ENCODE results near the gene EFCAB5.

The EFCAB5 gene

GRCh38 chr17:29968271-29968670, 26.8 kb downstream of the EFCAB5 start:
- Histone ChIP-seq H3K9me3 (ENCODE audit: control insufficient read depth in 2 of 2, low read length in 2 of 2) (no peaks in the 10 kb centered on the region), H3K9ac (ENCODE audit: low read length in 2 of 2) (no peak overlapping the region), H3K27me3 (ENCODE audit: control insufficient read depth in 1 of 2, insufficient read depth in 2 of 2, low read length in 2 of 2) (peaks cover 0 to 2% of the 10 kb centered on the region in 2 donors), H3K36me3 (ENCODE audit: control insufficient read depth in 2 of 2, insufficient read depth in 2 of 2, low read length in 2 of 2) (no peaks in the 10 kb centered on the region), H3K4me1 (ENCODE audit: control insufficient read depth, insufficient read depth, low read length) (no peaks in the 10 kb centered on the region), H3K4me3 (ENCODE audit: low read length in 2 of 2) (no peak overlapping the region), H3K27ac (ENCODE audit: low read length) (no peak overlapping the region)

GRCh38 chr17:29972277-29972676, 30.8 kb downstream of the EFCAB5 start:
- Histone ChIP-seq H3K9ac (ENCODE audit: low read length in 2 of 2) (no peak overlapping the region), H3K36me3 (ENCODE audit: control insufficient read depth in 2 of 2, insufficient read depth in 2 of 2, low read length in 2 of 2) (no peaks in the 10 kb centered on the region), H3K4me1 (ENCODE audit: control insufficient read depth, insufficient read depth, low read length) (no peaks in the 10 kb centered on the region), H3K4me3 (ENCODE audit: low read length in 2 of 2) (no peak overlapping the region), H3K9me3 (ENCODE audit: control insufficient read depth in 2 of 2, low read length in 2 of 2) (no peaks in the 10 kb centered on the region), H3K27me3 (ENCODE audit: control insufficient read depth in 1 of 2, insufficient read depth in 2 of 2, low read length in 2 of 2) (peaks cover 0 to 2% of the 10 kb centered on the region in 2 donors), H3K27ac (ENCODE audit: low read length) (no peak overlapping the region)

- Histone ChIP-seq H3K4me1 (ENCODE audit: control insufficient read depth, insufficient read depth, low read length) (no peaks in the 10 kb centered on the region), H3K27me3 (ENCODE audit: control insufficient read depth in 1 of 2, insufficient read depth in 2 of 2, low read length in 2 of 2) (peaks cover 0 to 2% of the 10 kb centered on the region in 2 donors), H3K36me3 (ENCODE audit: control insufficient read depth in 2 of 2, insufficient read depth in 2 of 2, low read length in 2 of 2) (no peaks in the 10 kb centered on the region), H3K27ac (ENCODE audit: low read length) (no peak overlapping the region), H3K4me3 (ENCODE audit: low read length in 2 of 2) (no peak overlapping the region), H3K9me3 (ENCODE audit: control insufficient read depth in 2 of 2, low read length in 2 of 2) (no peaks in the 10 kb centered on the region), H3K9ac (ENCODE audit: low read length in 2 of 2) (no peak overlapping the region)
These were observed 31.6 kb downstream of the EFCAB5 start for GRCh38 chr17:29973005-29973404.

- Histone ChIP-seq H3K4me1 (ENCODE audit: control insufficient read depth, insufficient read depth, low read length) (no peaks in the 10 kb centered on the region), H3K9ac (ENCODE audit: low read length in 2 of 2) (no peak overlapping the region), H3K27ac (ENCODE audit: low read length) (no peak overlapping the region), H3K9me3 (ENCODE audit: control insufficient read depth in 2 of 2, low read length in 2 of 2) (no peaks in the 10 kb centered on the region), H3K36me3 (ENCODE audit: control insufficient read depth in 2 of 2, insufficient read depth in 2 of 2, low read length in 2 of 2) (no peaks in the 10 kb centered on the region), H3K27me3 (ENCODE audit: control insufficient read depth in 1 of 2, insufficient read depth in 2 of 2, low read length in 2 of 2) (peaks cover 0 to under 1% of the 10 kb centered on the region in 2 donors), H3K4me3 (ENCODE audit: low read length in 2 of 2) (no peak overlapping the region)
These were observed 36.4 kb downstream of the EFCAB5 start for GRCh38 chr17:29977836-29978235.

GRCh38 chr17:29980261-29980660, 38.8 kb downstream of the EFCAB5 start:
- Histone ChIP-seq H3K4me3 (ENCODE audit: low read length in 2 of 2) (no peak overlapping the region), H3K9ac (ENCODE audit: low read length in 2 of 2) (no peak overlapping the region), H3K4me1 (ENCODE audit: control insufficient read depth, insufficient read depth, low read length) (no peaks in the 10 kb centered on the region), H3K27ac (ENCODE audit: low read length) (no peak overlapping the region), H3K36me3 (ENCODE audit: control insufficient read depth in 2 of 2, insufficient read depth in 2 of 2, low read length in 2 of 2) (no peaks in the 10 kb centered on the region), H3K9me3 (ENCODE audit: control insufficient read depth in 2 of 2, low read length in 2 of 2) (peaks cover 0 to 3% of the 10 kb centered on the region in 2 donors), H3K27me3 (ENCODE audit: control insufficient read depth in 1 of 2, insufficient read depth in 2 of 2, low read length in 2 of 2) (no peaks in the 10 kb centered on the region)

GRCh38 chr17:29982991-29983653, 41.7 kb downstream of the EFCAB5 start:
- no peaks in the 10 kb centered on the region for H3K36me3 ChIP-seq (ENCODE audit: control insufficient read depth in 2 of 2, insufficient read depth in 2 of 2, low read length in 2 of 2)
- H3K9ac ChIP-seq (ENCODE audit: low read length in 2 of 2): no peak overlapping the region
- no peaks in the 10 kb centered on the region for H3K27me3 ChIP-seq (ENCODE audit: control insufficient read depth in 1 of 2, insufficient read depth in 2 of 2, low read length in 2 of 2)
- no peaks in the 10 kb centered on the region for H3K4me1 ChIP-seq (ENCODE audit: control insufficient read depth, insufficient read depth, low read length)
- no peak overlapping the region for H3K4me3 ChIP-seq (ENCODE audit: low read length in 2 of 2)
- H3K27ac ChIP-seq (ENCODE audit: low read length): no peak overlapping the region
- peaks cover 0 to 3% of the 10 kb centered on the region in 2 donors for H3K9me3 ChIP-seq (ENCODE audit: control insufficient read depth in 2 of 2, low read length in 2 of 2)

- Histone ChIP-seq H3K9ac (ENCODE audit: low read length in 2 of 2) (no peak overlapping the region), H3K9me3 (ENCODE audit: control insufficient read depth in 2 of 2, low read length in 2 of 2) (no peaks in the 10 kb centered on the region), H3K27me3 (ENCODE audit: control insufficient read depth in 1 of 2, insufficient read depth in 2 of 2, low read length in 2 of 2) (no peaks in the 10 kb centered on the region), H3K4me1 (ENCODE audit: control insufficient read depth, insufficient read depth, low read length) (no peaks in the 10 kb centered on the region), H3K27ac (ENCODE audit: low read length) (no peak overlapping the region), H3K4me3 (ENCODE audit: low read length in 2 of 2) (no peak overlapping the region), H3K36me3 (ENCODE audit: control insufficient read depth in 2 of 2, insufficient read depth in 2 of 2, low read length in 2 of 2) (no peaks in the 10 kb centered on the region)
These were observed 55.0 kb downstream of the EFCAB5 start for GRCh38 chr17:29996458-29996857.

- Histone ChIP-seq H3K4me3 (ENCODE audit: low read length in 2 of 2) (no peak overlapping the region), H3K27me3 (ENCODE audit: control insufficient read depth in 1 of 2, insufficient read depth in 2 of 2, low read length in 2 of 2) (no peaks in the 10 kb centered on the region), H3K9me3 (ENCODE audit: control insufficient read depth in 2 of 2, low read length in 2 of 2) (no peaks in the 10 kb centered on the region), H3K27ac (ENCODE audit: low read length) (no peak overlapping the region), H3K9ac (ENCODE audit: low read length in 2 of 2) (no peak overlapping the region), H3K4me1 (ENCODE audit: control insufficient read depth, insufficient read depth, low read length) (no peaks in the 10 kb centered on the region), H3K36me3 (ENCODE audit: control insufficient read depth in 2 of 2, insufficient read depth in 2 of 2, low read length in 2 of 2) (no peaks in the 10 kb centered on the region)
These were observed 58.7 kb downstream of the EFCAB5 start for GRCh38 chr17:30000001-30000754.

- no peak overlapping the region for H3K9ac ChIP-seq (ENCODE audit: low read length in 2 of 2)
- H3K9me3 ChIP-seq (ENCODE audit: control insufficient read depth in 2 of 2, low read length in 2 of 2): no peaks in the 10 kb centered on the region
- no peak overlapping the region for H3K4me3 ChIP-seq (ENCODE audit: low read length in 2 of 2)
- no peak overlapping the region for H3K27ac ChIP-seq (ENCODE audit: low read length)
- H3K4me1 ChIP-seq (ENCODE audit: control insufficient read depth, insufficient read depth, low read length): no peaks in the 10 kb centered on the region
- H3K36me3 ChIP-seq (ENCODE audit: control insufficient read depth in 2 of 2, insufficient read depth in 2 of 2, low read length in 2 of 2): no peaks in the 10 kb centered on the region
- H3K27me3 ChIP-seq (ENCODE audit: control insufficient read depth in 1 of 2, insufficient read depth in 2 of 2, low read length in 2 of 2): no peaks in the 10 kb centered on the region
These were observed 59.4 kb downstream of the EFCAB5 start for GRCh38 chr17:30000755-30001257.

- Histone ChIP-seq H3K9ac (ENCODE audit: low read length in 2 of 2) (no peak overlapping the region), H3K27ac (ENCODE audit: low read length) (no peak overlapping the region), H3K27me3 (ENCODE audit: control insufficient read depth in 1 of 2, insufficient read depth in 2 of 2, low read length in 2 of 2) (no peaks in the 10 kb centered on the region), H3K4me1 (ENCODE audit: control insufficient read depth, insufficient read depth, low read length) (no peaks in the 10 kb centered on the region), H3K4me3 (ENCODE audit: low read length in 2 of 2) (no peak overlapping the region), H3K36me3 (ENCODE audit: control insufficient read depth in 2 of 2, insufficient read depth in 2 of 2, low read length in 2 of 2) (no peaks in the 10 kb centered on the region), H3K9me3 (ENCODE audit: control insufficient read depth in 2 of 2, low read length in 2 of 2) (no peaks in the 10 kb centered on the region)
These were observed 60.7 kb downstream of the EFCAB5 start for GRCh38 chr17:30002088-30002487.
